Measurements from ENCODE around the gene PLCB1.

DNA sequence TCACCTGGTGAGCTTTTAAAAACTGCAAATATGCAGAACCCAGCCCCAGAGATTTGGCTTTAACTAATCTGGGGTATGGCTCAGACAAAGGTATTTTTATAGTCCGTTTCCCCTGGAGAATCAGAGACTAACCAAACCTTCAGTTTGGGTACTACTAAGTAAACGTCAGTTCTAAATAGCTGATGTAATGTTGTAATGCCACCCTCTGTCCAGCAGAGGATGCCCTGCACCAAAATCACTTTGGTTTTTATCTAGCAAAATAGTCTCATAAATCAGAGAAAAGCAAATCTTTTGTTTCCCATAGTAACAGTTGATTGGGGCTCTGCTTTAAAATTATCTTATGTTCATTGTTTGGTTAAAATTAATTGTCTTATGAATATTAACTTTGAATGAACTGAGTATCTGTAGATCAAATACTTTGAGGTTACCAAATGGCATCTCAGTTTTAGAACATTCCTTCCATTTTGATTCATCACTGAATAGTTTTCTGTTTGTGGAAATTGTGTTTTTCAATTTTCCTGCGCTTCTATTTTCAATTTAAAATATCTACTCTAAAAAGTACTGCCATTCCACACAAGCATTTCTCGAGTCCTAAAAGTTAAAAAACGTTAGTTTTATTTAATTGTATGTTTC lies 658.5 kb downstream of the PLCB1 start:
- TF ChIP-seq, protein P1, sequence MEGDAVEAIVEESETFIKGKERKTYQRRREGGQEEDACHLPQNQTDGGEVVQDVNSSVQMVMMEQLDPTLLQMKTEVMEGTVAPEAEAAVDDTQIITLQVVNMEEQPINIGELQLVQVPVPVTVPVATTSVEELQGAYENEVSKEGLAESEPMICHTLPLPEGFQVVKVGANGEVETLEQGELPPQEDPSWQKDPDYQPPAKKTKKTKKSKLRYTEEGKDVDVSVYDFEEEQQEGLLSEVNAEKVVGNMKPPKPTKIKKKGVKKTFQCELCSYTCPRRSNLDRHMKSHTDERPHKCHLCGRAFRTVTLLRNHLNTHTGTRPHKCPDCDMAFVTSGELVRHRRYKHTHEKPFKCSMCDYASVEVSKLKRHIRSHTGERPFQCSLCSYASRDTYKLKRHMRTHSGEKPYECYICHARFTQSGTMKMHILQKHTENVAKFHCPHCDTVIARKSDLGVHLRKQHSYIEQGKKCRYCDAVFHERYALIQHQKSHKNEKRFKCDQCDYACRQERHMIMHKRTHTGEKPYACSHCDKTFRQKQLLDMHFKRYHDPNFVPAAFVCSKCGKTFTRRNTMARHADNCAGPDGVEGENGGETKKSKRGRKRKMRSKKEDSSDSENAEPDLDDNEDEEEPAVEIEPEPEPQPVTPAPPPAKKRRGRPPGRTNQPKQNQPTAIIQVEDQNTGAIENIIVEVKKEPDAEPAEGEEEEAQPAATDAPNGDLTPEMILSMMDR (optimal IDR thresholded peaks at IDR 0.05 in 1 of 3, IDR thresholded peaks at IDR 0.05 in 1 of 3, conservative IDR thresholded peaks at IDR 0.05 in 1 of 3; ENCODE audit: extremely low read depth in 1 of 3, insufficient read depth in 2 of 3, low read length in 3 of 3) = peak; percentile 45 to 83 (median 81)
- no peak for TF ChIP-seq EZH2 (IDR thresholded peaks at IDR 0.05; ENCODE audit: low read length)

All from keratinocyte (primary cell).